Esophagus squamous epithelium (tissue), 5 donors: Measurements from ENCODE around the gene CTSH. TPM values are rescaled to one million over a fixed set of nuclear protein-coding genes. Genes with fewer than 3 reads are reported as not detected.

ENCODE experiments used
- DNase-seq: peaks from one replicate; lab custom pipeline; 2025; lab: John Stamatoyannopoulos, UW
- H3K27ac ChIP-seq, 4 donors: fragments of 200-600 bp; sonication (generic); one replicate each; pipeline ENCODE4 v1.5.1; 2016 to 2019; ENCODE audit warnings: mild to moderate bottlenecking in 1 of 4
- H3K27me3 ChIP-seq, 4 donors: fragments of 200-600 bp; sonication (generic); 1 replicate in 3 of 4; 2 replicates in 1 of 4; pipeline versions ENCODE4 v1.5.1 to v1.6.0; 2017 to 2021; ENCODE audit warnings: antibody characterized with exemption in 1 of 4
- H3K36me3 ChIP-seq, 3 donors: fragments of 200-600 bp; sonication (generic); one replicate each; pipeline ENCODE4 v1.5.1; 2016 to 2019
- H3K4me1 ChIP-seq, 3 donors: fragments of 200-600 bp; sonication (generic); one replicate each; pipeline ENCODE4 v1.5.1; 2017 to 2019
- H3K4me3 ChIP-seq, 4 donors: fragments of 200-600 bp; sonication (generic); 1 replicate in 3 of 4; 2 replicates in 1 of 4; pipeline ENCODE4 v1.5.1; 2016 to 2019; ENCODE audit warnings: mild to moderate bottlenecking in 2 of 4, moderate library complexity in 1 of 4
- H3K9me3 ChIP-seq, 3 donors: fragments of 200-600 bp; sonication (generic); one replicate each; pipeline ENCODE4 v1.5.1; 2016 to 2019
- CTCF ChIP-seq, 6 experiments: fragments of 450-650 bp in 4 of 6; fragments of 200-600 bp in 2 of 6; sonication (generic) in 2 of 6; IDR thresholded peaks; one replicate each; pipeline ENCODE4 v1.5.1; 2016 to 2019; ENCODE audit warnings: antibody characterized with exemption in 6 of 6, mild to moderate bottlenecking in 4 of 6, moderate library complexity in 4 of 6
- POLR2A ChIP-seq, 4 donors: fragments of 450-650 bp; IDR thresholded peaks; one replicate each; pipeline ENCODE4 v1.6.1; 2017; ENCODE audit warnings: antibody characterized with exemption in 4 of 4, mild to moderate bottlenecking in 4 of 4, moderate library complexity in 3 of 4
- WGBS, 2 donors: methylation state at CpG; one replicate each; pipeline ENCODE4 v1.1.5; 2018; 5-methylcytosine and 5-hydroxymethylcytosine counted together
- intact Hi-C: fragments of 100-400 bp; cut with DNase I; formaldehyde crosslinking; loops from one replicate; pipeline ENCODE4 v1.15.0; 2022
- total RNA-seq, 4 donors: library from RNA; depleted of rRNA; stranded (reverse); fragments of >200 nt; gene quantifications; one replicate each; pipeline ENCODE4 v1.1.0, GENCODE V29; 2016
- donor health status: DM: yes; HTN: yes; CAD: no.

CTSH gene
- total RNA-seq, 4 donors from 2014 or later, result 19.7 to 115 (median 69.6) TPM

GRCh38 chr15:78956937-78957336 is 12.1 kb upstream of the CTSH start:
- WGBS, 2 donors, result 79 to 81% methylated on average over 1 of the region's 1 CpG
- TF ChIP-seq POLR2A (IDR thresholded peaks at IDR 0.05) (no peak), CTCF (IDR thresholded peaks at IDR 0.05) (no peak)
- DNase-seq, result no peak
- Histone ChIP-seq H3K9me3 (no peaks in the 10 kb centered on the region), H3K27ac (no peak overlapping the region), H3K4me3 (no peak overlapping the region), H3K4me1 (peaks cover 0 to 8% (median 3%) of the 10 kb centered on the region in 3 donors), H3K27me3 (no peaks in the 10 kb centered on the region), H3K36me3 (no peaks in the 10 kb centered on the region)
- intact Hi-C loops, result no loop called here

DNA sequence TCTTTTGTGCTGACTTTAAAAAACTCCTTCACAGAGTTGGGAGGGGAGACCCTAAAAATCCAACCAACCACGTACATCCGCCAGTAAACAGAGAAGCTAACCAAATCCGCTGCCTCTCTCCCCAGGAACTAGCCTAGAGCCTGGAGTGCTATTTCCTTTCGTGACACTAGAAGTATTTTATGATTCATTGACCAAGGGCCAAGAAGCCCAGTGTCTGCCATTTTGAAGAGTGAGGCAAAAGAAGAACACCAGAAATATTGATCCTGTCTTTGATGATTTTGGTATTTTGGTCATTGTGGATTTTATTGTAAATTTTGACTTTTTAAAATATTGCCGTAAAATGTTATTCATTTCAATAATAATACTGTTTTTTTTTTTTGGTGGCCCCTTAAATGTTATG is 10.5 kb upstream of the CTSH start:
- intact Hi-C loops, result no loop called here
- H3K9me3 ChIP-seq, result no peaks in the 10 kb centered on the region
- TF ChIP-seq CTCF (IDR thresholded peaks at IDR 0.05) (no peak), POLR2A (IDR thresholded peaks at IDR 0.05) (no peak)
- no peak overlapping the region for H3K27ac ChIP-seq
- WGBS, 2 donors, result 96 to 98% methylated on average over 5 of the region's 5 CpGs
- peaks cover 0 to 22% (median 11%) of the 10 kb centered on the region in 3 donors for H3K4me1 ChIP-seq
- H3K27me3 ChIP-seq, result no peaks in the 10 kb centered on the region
- no peaks in the 10 kb centered on the region for H3K36me3 ChIP-seq
- no peak overlapping the region for H3K4me3 ChIP-seq
- DNase-seq, result no peak

GRCh38 chr15:78951841-78952238 is 7.0 kb upstream of the CTSH start:
- TF ChIP-seq POLR2A (IDR thresholded peaks at IDR 0.05) (no peak), CTCF (IDR thresholded peaks at IDR 0.05) (no peak)
- H3K4me1 ChIP-seq, result peaks cover 0 to 30% (median 11%) of the 10 kb centered on the region in 3 donors
- no peaks in the 10 kb centered on the region for H3K9me3 ChIP-seq
- H3K27me3 ChIP-seq, result no peaks in the 10 kb centered on the region
- H3K4me3 ChIP-seq, result no peak overlapping the region
- WGBS, 2 donors, result 34 to 66% methylated on average over 4 of the region's 4 CpGs
- intact Hi-C loops, result no loop called here
- H3K36me3 ChIP-seq, result no peaks in the 10 kb centered on the region
- no peak for DNase-seq
- H3K27ac ChIP-seq, result peak overlapping the region in 3 of 4 donors; percentile 32 to 40 (median 34)

GRCh38 chr15:78950902-78951840 is 6.3 kb upstream of the CTSH start:
- Histone ChIP-seq H3K4me1 (peaks cover 0 to 30% (median 11%) of the 10 kb centered on the region in 3 donors), H3K27ac (peak overlapping the region in 3 of 4 donors; percentile 32 to 40 (median 34)), H3K9me3 (no peaks in the 10 kb centered on the region), H3K36me3 (no peaks in the 10 kb centered on the region), H3K4me3 (no peak overlapping the region), H3K27me3 (no peaks in the 10 kb centered on the region)
- TF ChIP-seq CTCF (IDR thresholded peaks at IDR 0.05), result peak in 3 of 6 experiments; percentile 14 to 16 (median 14)
- no peak for TF ChIP-seq POLR2A (IDR thresholded peaks at IDR 0.05)
- no peak for DNase-seq
- 27 to 40% methylated on average over 10 of the region's 10 CpGs for WGBS, 2 donors
- intact Hi-C loops, result no loop called here

DNA sequence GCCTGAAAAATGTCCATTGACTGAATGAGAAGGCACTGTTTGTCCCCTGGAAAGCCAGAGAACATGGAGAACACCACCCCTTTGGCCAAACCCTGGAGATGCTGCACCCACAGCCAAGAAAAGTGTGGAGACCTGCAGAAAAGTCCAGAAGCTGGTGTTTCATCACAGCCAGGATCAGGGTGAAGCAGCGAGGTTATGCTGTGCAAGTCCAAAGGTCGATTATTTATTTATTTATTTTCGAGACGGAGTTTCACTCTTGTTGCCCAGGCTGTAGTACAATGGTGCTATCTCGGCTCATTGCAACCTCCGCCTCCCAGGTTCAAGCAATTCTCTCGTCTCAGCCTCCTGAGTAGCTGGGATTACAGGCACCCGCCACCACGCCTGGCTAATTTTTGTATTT is 5.5 kb upstream of the CTSH start:
- intact Hi-C loops, result no loop called here

More for the DNA sequence above, 5.5 kb upstream of the CTSH start:
- H3K36me3 ChIP-seq, result no peaks in the 10 kb centered on the region
- no peaks in the 10 kb centered on the region for H3K27me3 ChIP-seq
- H3K4me1 ChIP-seq, result peaks cover under 1 to 31% (median 11%) of the 10 kb centered on the region in 3 donors
- WGBS, 2 donors, result 93 to 94% methylated on average over 9 of the region's 9 CpGs
- no peak overlapping the region for H3K27ac ChIP-seq
- H3K9me3 ChIP-seq, result no peaks in the 10 kb centered on the region
- H3K4me3 ChIP-seq, result no peak overlapping the region
- DNase-seq, result no peak
- TF ChIP-seq CTCF (IDR thresholded peaks at IDR 0.05), result no peak
- no peak for TF ChIP-seq POLR2A (IDR thresholded peaks at IDR 0.05)
